Activated CD4-positive, alpha-beta T cell treated with anti-CD3 and anti-CD28 coated beads for 36 hours (primary cell): ENCODE measurements around the gene RALGAPA1. TPM values are rescaled to one million over a fixed set of nuclear protein-coding genes. Genes with fewer than 3 reads are reported as not detected.
"Not testable (repeated sequence)": the region's sequence is repeated elsewhere in the genome, so short reads cannot be mapped to it uniquely, and the experiment has no call there.

ENCODE experiments used
- ATAC-seq: fragments of 200-7000 bp; cut with Tn5 transposase; one replicate; pipeline ENCODE4 v1.10.0; 2021; ENCODE audit warnings: mild to moderate bottlenecking, moderate library complexity
- CTCF ChIA-PET: fragments of 350-600 bp; sonication (Branson Sonifier 250); formaldehyde crosslinking; loops from one replicate; lab custom pipeline; 2021; ENCODE audit warnings: antibody characterized with exemption; lab: Charles Lee
- POLR2A ChIA-PET: fragments of 350-600 bp; sonication (Branson Sonifier 250); formaldehyde crosslinking; loops from one replicate; lab custom pipeline; 2021; ENCODE audit warnings: antibody characterized with exemption, inconsistent platforms; lab: Charles Lee
- DNase-seq: peaks from one replicate; pipeline ENCODE4 v3.0.0-alpha.2; 2020
- H3K27ac Mint-ChIP-seq: one replicate; pipeline ENCODE4 v1.8.0; 2021; ENCODE audit warnings: mixed read lengths
- H3K27me3 Mint-ChIP-seq: one replicate; pipeline ENCODE4 v1.8.0; 2021; ENCODE audit warnings: mixed read lengths
- H3K36me3 Mint-ChIP-seq: one replicate; pipeline ENCODE4 v1.8.0; 2021; ENCODE audit warnings: low read depth, mixed read lengths
- H3K4me1 Mint-ChIP-seq: one replicate; pipeline ENCODE4 v1.8.0; 2021; ENCODE audit warnings: mixed read lengths
- H3K4me3 Mint-ChIP-seq: one replicate; pipeline ENCODE4 v1.8.0; 2021; ENCODE audit warnings: mild to moderate bottlenecking, moderate library complexity, mixed read lengths
- H3K9me3 Mint-ChIP-seq: one replicate; pipeline ENCODE4 v1.8.0; 2021; ENCODE audit warnings: low read depth, mixed read lengths
- intact Hi-C, 2 experiments: fragments of 100-400 bp; cut with DNase I in 1 of 2; cut with micrococcal nuclease in 1 of 2; formaldehyde crosslinking; loops; one replicate each; pipeline versions ENCODE4 v1.14.2 to v1.15.1; 2022 to 2024; cut with DNase I, micrococcal nuclease
- total RNA-seq, 2 experiments: library from RNA; stranded (reverse); gene quantifications; one replicate each; pipeline ENCODE4 v1.2.3, GENCODE V29; 2021

Gene RALGAPA1
- total RNA-seq, 2 experiments from 2014 or later = 20.3 to 22.0 TPM

- H3K27me3 Mint-ChIP-seq = no peaks in the 10 kb centered on the region
- POLR2A ChIA-PET = no interaction called here
Measured at GRCh38 chr14:35631071-35631805, 177.9 kb downstream of the RALGAPA1 start.

GRCh38 chr14:35628989-35629388, 180.1 kb downstream of the RALGAPA1 start:
- CTCF ChIA-PET = no interaction called here
- intact Hi-C loops = no loop called here
- no peak overlapping the region for H3K4me3 Mint-ChIP-seq
- H3K36me3 Mint-ChIP-seq = peaks cover 8% of the 10 kb centered on the region
- POLR2A ChIA-PET = no interaction called here
- DNase-seq = no peak
- H3K27me3 Mint-ChIP-seq = no peaks in the 10 kb centered on the region
- no peaks in the 10 kb centered on the region for H3K9me3 Mint-ChIP-seq
- no peak overlapping the region for H3K27ac Mint-ChIP-seq
- no peak for ATAC-seq
- peaks cover 5% of the 10 kb centered on the region for H3K4me1 Mint-ChIP-seq

More at GRCh38 chr14:35631071-35631805, 177.9 kb downstream of the RALGAPA1 start:
- Mint-ChIP-seq H3K9me3 (no peaks in the 10 kb centered on the region), H3K27ac (no peak overlapping the region), H3K36me3 (peaks cover 9% of the 10 kb centered on the region), H3K4me3 (no peak overlapping the region), H3K4me1 (peaks cover 3% of the 10 kb centered on the region)
- DNase-seq = no peak
- no peak for ATAC-seq
- intact Hi-C loops = no loop called here
- CTCF ChIA-PET = interaction anchor here (1.2 kb wide), 1 partner anchor 8 kb away, joined by 3 read pairs; no protein-coding TSS in a partner anchor

- POLR2A ChIA-PET, CTCF ChIA-PET: not testable (repeated sequence)
Measured at GRCh38 chr14:35626947-35627346, 182.1 kb downstream of the RALGAPA1 start.

GRCh38 chr14:35621996-35622395, 187.1 kb downstream of the RALGAPA1 start:
- H3K4me3 Mint-ChIP-seq, H3K27me3 Mint-ChIP-seq, CTCF ChIA-PET, ATAC-seq, intact Hi-C loops, H3K27ac Mint-ChIP-seq, DNase-seq, H3K9me3 Mint-ChIP-seq, H3K4me1 Mint-ChIP-seq, POLR2A ChIA-PET: not testable (repeated sequence)
- peaks cover 42% of the 10 kb centered on the region for H3K36me3 Mint-ChIP-seq

More at GRCh38 chr14:35626947-35627346, 182.1 kb downstream of the RALGAPA1 start:
- intact Hi-C loops, ATAC-seq, H3K4me1 Mint-ChIP-seq, H3K27ac Mint-ChIP-seq, DNase-seq, H3K27me3 Mint-ChIP-seq, H3K4me3 Mint-ChIP-seq, H3K9me3 Mint-ChIP-seq: not testable (repeated sequence)
- H3K36me3 Mint-ChIP-seq = peaks cover 17% of the 10 kb centered on the region

- H3K9me3 Mint-ChIP-seq, H3K27me3 Mint-ChIP-seq, POLR2A ChIA-PET, H3K27ac Mint-ChIP-seq, DNase-seq, intact Hi-C loops, CTCF ChIA-PET, H3K4me1 Mint-ChIP-seq, H3K4me3 Mint-ChIP-seq, ATAC-seq: not testable (repeated sequence)
- peaks cover 47% of the 10 kb centered on the region for H3K36me3 Mint-ChIP-seq
Measured at GRCh38 chr14:35619998-35620397, 189.1 kb downstream of the RALGAPA1 start.

- H3K4me3 Mint-ChIP-seq, H3K27ac Mint-ChIP-seq, ATAC-seq, intact Hi-C loops, CTCF ChIA-PET, H3K27me3 Mint-ChIP-seq, DNase-seq, H3K9me3 Mint-ChIP-seq, POLR2A ChIA-PET, H3K4me1 Mint-ChIP-seq: not testable (repeated sequence)
- H3K36me3 Mint-ChIP-seq = peaks cover 47% of the 10 kb centered on the region
Measured at GRCh38 chr14:35619461-35619860, 189.6 kb downstream of the RALGAPA1 start.

GRCh38 chr14:35617500-35617899, 191.6 kb downstream of the RALGAPA1 start:
- Mint-ChIP-seq H3K27ac (no peak overlapping the region), H3K4me3 (no peak overlapping the region), H3K36me3 (peaks cover 48% of the 10 kb centered on the region), H3K9me3 (peaks cover 6% of the 10 kb centered on the region), H3K4me1 (no peaks in the 10 kb centered on the region), H3K27me3 (no peaks in the 10 kb centered on the region)
- CTCF ChIA-PET = interaction anchor here (1.4 kb wide), 1 partner anchor 196 kb away, joined by 3 read pairs; no protein-coding TSS in a partner anchor
- POLR2A ChIA-PET = no interaction called here
- ATAC-seq = no peak
- intact Hi-C loops = no loop called here
- no peak for DNase-seq

- Mint-ChIP-seq H3K36me3 (peaks cover 39% of the 10 kb centered on the region), H3K9me3 (no peaks in the 10 kb centered on the region), H3K27ac (no peak overlapping the region), H3K27me3 (no peaks in the 10 kb centered on the region), H3K4me1 (no peaks in the 10 kb centered on the region), H3K4me3 (no peak overlapping the region)
- intact Hi-C loops = no loop called here
- CTCF ChIA-PET = interaction anchor here (0.6 to 2.1 kb wide), 3 partner anchors 8 to 169 kb away, joined by 3 to 6 read pairs (median 4); no protein-coding TSS in a partner anchor
- POLR2A ChIA-PET = no interaction called here
- ATAC-seq (no peak), DNase-seq (no peak)
Measured at GRCh38 chr14:35607380-35607779, 201.7 kb downstream of the RALGAPA1 start.

GRCh38 chr14:35600253-35600652, 208.8 kb downstream of the RALGAPA1 start:
- Mint-ChIP-seq H3K9me3 (peaks cover 1% of the 10 kb centered on the region), H3K4me1 (no peaks in the 10 kb centered on the region), H3K36me3 (peaks cover 56% of the 10 kb centered on the region), H3K4me3 (no peak overlapping the region), H3K27me3 (no peaks in the 10 kb centered on the region), H3K27ac (no peak overlapping the region)
- POLR2A ChIA-PET = interaction anchor here (0.6 to 0.7 kb wide), 2 partner anchors 18 to 112 kb away, joined by 3 to 5 read pairs; no protein-coding TSS in a partner anchor
- ATAC-seq (no peak), DNase-seq (no peak)
- intact Hi-C loops = no loop called here
- CTCF ChIA-PET = interaction anchor here (0.5 kb wide), 1 partner anchor 977 kb away, joined by 4 read pairs; no protein-coding TSS in a partner anchor

GRCh38 chr14:35594616-35595015, 214.5 kb downstream of the RALGAPA1 start:
- Mint-ChIP-seq H3K27ac (no peak overlapping the region), H3K27me3 (no peaks in the 10 kb centered on the region), H3K9me3 (peaks cover 1% of the 10 kb centered on the region), H3K4me1 (no peaks in the 10 kb centered on the region), H3K36me3 (peaks cover 58% of the 10 kb centered on the region), H3K4me3 (no peak overlapping the region)
- CTCF ChIA-PET = no interaction called here
- DNase-seq (no peak), ATAC-seq (no peak)
- POLR2A ChIA-PET = no interaction called here
- intact Hi-C loops = no loop called here

GRCh38 chr14:35587373-35587772, 221.7 kb downstream of the RALGAPA1 start:
- intact Hi-C loops, H3K27ac Mint-ChIP-seq, H3K9me3 Mint-ChIP-seq, DNase-seq, H3K27me3 Mint-ChIP-seq, H3K4me3 Mint-ChIP-seq, POLR2A ChIA-PET, ATAC-seq, H3K4me1 Mint-ChIP-seq: not testable (repeated sequence)
- peaks cover 62% of the 10 kb centered on the region for H3K36me3 Mint-ChIP-seq
- CTCF ChIA-PET = interaction anchor here (0.8 kb wide), 1 partner anchor 17 kb away, joined by 5 read pairs; no protein-coding TSS in a partner anchor

GRCh38 chr14:35578639-35579038, 230.5 kb downstream of the RALGAPA1 start:
- POLR2A ChIA-PET = no interaction called here
- H3K9me3 Mint-ChIP-seq = no peaks in the 10 kb centered on the region
- ATAC-seq = no peak
- no peaks in the 10 kb centered on the region for H3K27me3 Mint-ChIP-seq
- peaks cover 5% of the 10 kb centered on the region for H3K36me3 Mint-ChIP-seq
- intact Hi-C loops = no loop called here
- H3K4me1 Mint-ChIP-seq = no peaks in the 10 kb centered on the region
- CTCF ChIA-PET = no interaction called here
- DNase-seq = no peak
- no peak overlapping the region for H3K4me3 Mint-ChIP-seq
- H3K27ac Mint-ChIP-seq = no peak overlapping the region
